K562 (cell line): ENCODE data around the gene TLCD1. TPM values are rescaled to one million over a fixed set of nuclear protein-coding genes. Genes with fewer than 3 reads are reported as not detected.

Source experiments
- CHAMP1 ChIP-seq: fragments of 450-650 bp; IDR thresholded peaks from 2 replicates; pipeline ENCODE4 v1.6.1; 2016; ENCODE audit warnings: mild to moderate bottlenecking
- CXXC5 ChIP-seq: fragments of 250-450 bp; sonication (Bioruptor Pico); IDR thresholded peaks from 2 replicates; pipeline ENCODE4 v1.8.0; 2022; ENCODE audit warnings: inconsistent platforms, mild to moderate bottlenecking, moderate library complexity
- DPF2 ChIP-seq: fragments of 450-650 bp; IDR thresholded peaks from 2 replicates; pipeline ENCODE4 v1.6.1; 2016
- E2F5 ChIP-seq: sonication (generic); formaldehyde crosslinking; IDR thresholded peaks from 2 replicates; pipeline ENCODE4 v1.8.0; 2022; ENCODE audit warnings: mild to moderate bottlenecking, missing genetic modification reagents
- ERF ChIP-seq: fragments of 450-650 bp; formaldehyde crosslinking; IDR thresholded peaks from 2 replicates; pipeline ENCODE4 v1.4.0; 2020; ENCODE audit warnings: mild to moderate bottlenecking, mixed read lengths
- ESRRA ChIP-seq: fragments of 450-650 bp; IDR thresholded peaks from 2 replicates; pipeline ENCODE4 v1.6.1; 2014; ENCODE audit warnings: low read depth, mild to moderate bottlenecking, moderate library complexity, borderline replicate concordance
- GMEB1 ChIP-seq: fragments of 250-450 bp; sonication (Bioruptor Pico); IDR thresholded peaks from 2 replicates; pipeline ENCODE4 v1.4.0; 2020; ENCODE audit warnings: mild to moderate bottlenecking
- IRF2 ChIP-seq: sonication (generic); formaldehyde crosslinking; IDR thresholded peaks from 2 replicates; pipeline ENCODE4 v1.8.1; 2022; ENCODE audit warnings: mild to moderate bottlenecking, missing genetic modification reagents
- KHSRP ChIP-seq: fragments of 450-650 bp; IDR thresholded peaks from 2 replicates; pipeline ENCODE4 v1.6.1; 2017
- MAZ ChIP-seq, 2 experiments: fragments of 450-650 bp in 1 of 2; sonication (generic) in 1 of 2; formaldehyde crosslinking; IDR thresholded peaks in 1 of 2; conservative IDR thresholded peaks in 1 of 2; 2 replicates each; pipeline versions ENCODE4 v1.4.0 to v1.5.0; 2020; ENCODE audit warnings: mild to moderate bottlenecking in 1 of 2, missing genetic modification reagents in 1 of 2
- NFRKB ChIP-seq: fragments of 450-650 bp; IDR thresholded peaks from 2 replicates; pipeline ENCODE4 v1.6.1; 2016; ENCODE audit warnings: low read depth
- RCOR1 ChIP-seq, 2 experiments: IDR thresholded peaks; 2 replicates each; pipeline ENCODE4 v1.6.1; 2012; ENCODE audit warnings: low read depth in 2 of 2, low read length in 2 of 2, borderline replicate concordance in 1 of 2, improper control_type of control experiment in 1 of 2
- STAG1 ChIP-seq: sonication (generic); formaldehyde crosslinking; IDR thresholded peaks from 2 replicates; pipeline ENCODE4 v1.5.0; 2020; ENCODE audit warnings: missing genetic modification reagents, borderline replicate concordance
- TEAD1 ChIP-seq, 2 experiments: fragments of 450-650 bp in 1 of 2; sonication (generic) in 1 of 2; formaldehyde crosslinking; IDR thresholded peaks; 2 replicates each; pipeline versions ENCODE4 v1.4.0 to v1.8.0; 2020 to 2022; ENCODE audit warnings: mild to moderate bottlenecking in 2 of 2, missing genetic modification reagents in 1 of 2
- XRCC5 ChIP-seq: fragments of 200-400 bp; formaldehyde crosslinking; IDR thresholded peaks from 2 replicates; pipeline ENCODE4 v1.6.1; 2017; ENCODE audit warnings: low read depth, mild to moderate bottlenecking, low read length
- ZNF76 ChIP-seq: fragments of 250-450 bp; sonication (Bioruptor Pico); IDR thresholded peaks from 2 replicates; pipeline ENCODE4 v1.4.0; 2020; ENCODE audit warnings: mild to moderate bottlenecking, moderate library complexity, borderline replicate concordance
- polyA plus RNA-seq, 8 experiments: library from polyadenylated mRNA; depleted of rRNA in 4 of 8; stranded (reverse) in 5 of 8; unstranded in 3 of 8; fragments of >200 nt; fragmentation: Nextera tagmentation in 2 of 8; fragmentation: Illumina TruSeq in 1 of 8; extraction: Ambion mirVana in 2 of 8; extraction: Trizol in 1 of 8; gene quantifications; 2 replicates each; pipeline versions ENCODE4 v1.2.1 to v1.2.3, GENCODE V29; 2011 to 2014; ENCODE audit warnings: inconsistent platforms in 1 of 8, missing spikeins in 1 of 8
- total RNA-seq, 7 experiments: library from RNA; depleted of rRNA in 6 of 7; stranded (reverse); fragments of >200 nt in 6 of 7; fragmentation: Illumina TruSeq in 2 of 7; extraction: Trizol in 2 of 7; gene quantifications; 2 replicates each; pipeline versions ENCODE4 v1.2.1 to v1.2.3, GENCODE V29; 2011 to 2021; ENCODE audit warnings: low replicate concordance in 1 of 7
- TF ChIP-seq, protein P1 (sequence below), 2 experiments: fragments of 450-650 bp in 1 of 2; sonication (generic) in 1 of 2; formaldehyde crosslinking in 1 of 2; IDR thresholded peaks in 1 of 2; conservative IDR thresholded peaks in 1 of 2; 2 replicates each; pipeline versions ENCODE4 v1.6.1 to v1.8.1; 2016 to 2023; ENCODE audit warnings: mild to moderate bottlenecking in 2 of 2, moderate library complexity in 2 of 2, inconsistent platforms in 1 of 2, missing genetic modification reagents in 1 of 2
- TF ChIP-seq, protein P2 (sequence below): sonication (generic); formaldehyde crosslinking; IDR thresholded peaks from 2 replicates; pipeline ENCODE4 v1.9.0; 2022; ENCODE audit warnings: mild to moderate bottlenecking, missing genetic modification reagents

Gene TLCD1
- total and polyA plus RNA-seq, 9 of the 15 experiments (the other 6 are each of a cell fraction or from before 2014, with no cell fraction given): 6.8 to 37.7 (median 21.7) TPM

DNA sequence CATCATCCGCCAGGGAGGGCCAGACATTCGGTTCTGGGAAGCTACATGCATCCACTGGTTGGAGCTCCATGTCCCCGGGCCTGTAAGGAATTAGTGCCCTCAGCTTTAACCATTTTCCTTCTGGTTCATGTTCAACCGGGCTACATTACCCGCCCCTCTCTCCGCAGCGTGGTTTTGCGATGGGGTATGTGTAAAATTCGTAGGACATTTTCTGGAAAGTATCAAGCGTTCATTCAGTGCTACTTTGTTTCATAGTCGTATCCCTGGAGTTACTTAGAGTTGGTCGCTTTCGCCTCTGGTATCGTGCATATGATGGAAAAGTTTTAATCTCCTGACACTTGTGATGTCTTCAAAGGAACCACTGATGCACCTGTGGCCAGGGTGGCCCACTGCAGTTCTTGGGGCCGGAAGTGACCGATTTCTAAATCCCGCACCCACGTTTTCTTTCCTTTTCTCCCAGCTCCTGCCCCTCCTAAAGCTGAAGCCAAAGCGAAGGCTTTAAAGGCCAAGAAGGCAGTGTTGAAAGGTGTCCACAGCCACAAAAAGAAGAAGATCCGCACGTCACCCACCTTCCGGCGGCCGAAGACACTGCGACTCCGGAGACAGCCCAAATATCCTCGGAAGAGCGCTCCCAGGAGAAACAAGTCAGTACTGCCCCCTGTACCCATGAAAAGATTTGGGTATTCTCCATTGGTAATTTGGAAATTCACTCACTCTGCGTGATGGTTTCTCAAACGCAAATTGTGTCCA lies 5.6 kb downstream of the TLCD1 start (continued):
- peak; percentile 31 to 55; a peak in 2 of 4 replicates for TF ChIP-seq MAZ (CRISPR knock-in tag; conservative IDR thresholded peaks at IDR 0.05 in 1 of 2, IDR thresholded peaks at IDR 0.05 in 1 of 2)
- TF ChIP-seq ZNF76 (CRISPR knock-in tag): no peak
- no peak for TF ChIP-seq IRF2 (CRISPR knock-in tag)
- no peak; the same call in 1 of the 2 replicates for TF ChIP-seq XRCC5
- no peak for TF ChIP-seq RCOR1 (IDR thresholded peaks at IDR 0.05; ENCODE audit: borderline replicate concordance in 1 of 2, low read depth in 2 of 2, low read length in 2 of 2)
- TF ChIP-seq, protein P1, sequence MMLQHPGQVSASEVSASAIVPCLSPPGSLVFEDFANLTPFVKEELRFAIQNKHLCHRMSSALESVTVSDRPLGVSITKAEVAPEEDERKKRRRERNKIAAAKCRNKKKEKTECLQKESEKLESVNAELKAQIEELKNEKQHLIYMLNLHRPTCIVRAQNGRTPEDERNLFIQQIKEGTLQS (IDR thresholded peaks at IDR 0.05): no peak
- TF ChIP-seq, protein P1 (CRISPR knock-in tag; conservative IDR thresholded peaks at IDR 0.05): no peak; the same call in 1 of the 2 replicates
- no peak for TF ChIP-seq STAG1 (CRISPR knock-in tag)
- TF ChIP-seq NFRKB: peak; percentile 78; the same call in 1 of the 2 replicates
- TF ChIP-seq, protein P2, sequence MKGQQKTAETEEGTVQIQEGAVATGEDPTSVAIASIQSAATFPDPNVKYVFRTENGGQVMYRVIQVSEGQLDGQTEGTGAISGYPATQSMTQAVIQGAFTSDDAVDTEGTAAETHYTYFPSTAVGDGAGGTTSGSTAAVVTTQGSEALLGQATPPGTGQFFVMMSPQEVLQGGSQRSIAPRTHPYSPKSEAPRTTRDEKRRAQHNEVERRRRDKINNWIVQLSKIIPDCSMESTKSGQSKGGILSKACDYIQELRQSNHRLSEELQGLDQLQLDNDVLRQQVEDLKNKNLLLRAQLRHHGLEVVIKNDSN (CRISPR knock-in tag): no peak
- no peak for TF ChIP-seq DPF2
- TF ChIP-seq ERF (CRISPR knock-in tag): no peak
- TF ChIP-seq ESRRA: no peak
- no peak for TF ChIP-seq CHAMP1
- TF ChIP-seq GMEB1 (CRISPR knock-in tag): no peak
- no peak for TF ChIP-seq E2F5 (CRISPR knock-in tag)
- TF ChIP-seq TEAD1 (CRISPR knock-in tag; IDR thresholded peaks at IDR 0.05): no peak
- TF ChIP-seq CXXC5: no peak
- TF ChIP-seq KHSRP: 0 out of 2 replicates have a peak, but pooled peaks have one; percentile 42
